ENCODE results near the gene COG7. TPM values are rescaled to one million over a fixed set of nuclear protein-coding genes. Genes with fewer than 3 reads are reported as not detected.
A peak's percentile ranks its signal among the peaks of the same experiment; 100 is the strongest.

COG7 gene
- total RNA-seq, 1 experiment from 2014 or later, result 12.8 TPM

GRCh38 chr16:23362460-23363317 is 90.3 kb downstream of the COG7 start:
- no peak for DNase-seq (ENCODE audit: low read depth)

- DNase-seq (ENCODE audit: low read depth), result peak; percentile 11
These were observed 93.8 kb downstream of the COG7 start for GRCh38 chr16:23359092-23359760.

GRCh38 chr16:23357761-23358290 is 95.2 kb downstream of the COG7 start:
- DNase-seq (ENCODE audit: low read depth), result no peak

GRCh38 chr16:23356941-23357340 is 96.0 kb downstream of the COG7 start:
- DNase-seq (ENCODE audit: low read depth), result no peak

- DNase-seq (ENCODE audit: low read depth), result no peak
These were observed 97.8 kb downstream of the COG7 start for GRCh38 chr16:23355106-23355670.

DNA sequence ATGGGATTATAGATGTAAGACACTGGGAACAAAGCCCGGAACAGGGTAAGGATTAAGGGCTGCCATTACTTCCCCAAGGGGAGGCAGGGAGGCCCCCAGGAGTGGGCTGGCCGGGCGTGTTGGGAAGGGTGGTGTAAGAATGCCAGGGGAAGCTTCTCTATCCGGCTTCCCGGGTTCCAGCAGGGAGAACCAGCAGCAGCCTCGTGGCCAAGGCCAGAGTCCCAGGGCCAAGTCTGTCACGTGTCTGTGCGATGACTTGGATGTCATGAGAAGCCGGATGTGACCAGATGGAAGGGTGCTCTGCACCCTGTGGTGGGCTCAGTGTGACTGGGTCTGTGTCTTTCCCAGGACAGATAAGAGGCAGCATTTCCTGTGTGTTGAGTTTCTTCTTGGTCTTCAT is 98.7 kb downstream of the COG7 start:
- DNase-seq (ENCODE audit: low read depth), result peak; percentile 11

GRCh38 chr16:23353440-23353839 is 99.5 kb downstream of the COG7 start:
- no peak for DNase-seq (ENCODE audit: low read depth)

DNA sequence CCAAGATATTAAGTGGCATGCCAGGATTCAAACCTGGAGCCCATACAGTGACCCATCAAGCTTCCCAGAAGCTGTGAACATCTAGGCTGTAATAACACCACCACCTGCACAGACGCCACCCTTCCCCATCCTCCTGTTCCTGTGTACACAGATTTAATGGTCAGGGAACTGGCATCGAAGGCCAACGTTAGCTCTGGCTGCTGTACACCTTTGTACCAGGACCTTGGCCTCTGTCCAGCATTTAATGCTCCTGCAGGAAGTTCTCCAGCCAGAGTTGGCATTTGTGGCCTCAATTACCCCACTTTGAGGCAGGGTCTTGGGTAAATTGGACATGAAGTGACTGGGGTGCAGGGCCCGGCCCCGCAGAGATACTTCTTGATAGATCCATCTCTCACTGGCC is 101.6 kb downstream of the COG7 start:
- DNase-seq (ENCODE audit: low read depth), result no peak

GRCh38 chr16:23348579-23349469 is 104.2 kb downstream of the COG7 start:
- DNase-seq (ENCODE audit: low read depth), result no peak

DNA sequence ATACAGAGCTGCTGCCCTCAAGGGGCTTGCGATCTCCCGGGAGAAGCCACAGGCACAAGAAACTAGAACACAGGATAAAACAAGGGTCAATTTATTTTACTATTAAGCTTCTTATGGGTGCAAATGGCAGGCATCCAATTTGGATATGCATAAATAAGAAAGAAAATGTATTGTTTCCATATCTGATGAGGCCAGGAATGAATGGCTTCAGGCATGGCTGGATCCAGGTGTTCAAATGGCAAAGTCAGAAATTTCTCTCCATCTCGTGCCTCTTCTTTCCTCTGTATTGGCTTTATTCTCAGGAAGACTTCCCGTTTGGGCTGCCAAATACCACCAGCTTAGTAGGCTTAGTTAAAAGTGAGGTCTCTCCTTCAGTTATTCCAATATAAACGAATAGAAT is 107.8 kb downstream of the COG7 start:
- DNase-seq (ENCODE audit: low read depth), result no peak

DNA sequence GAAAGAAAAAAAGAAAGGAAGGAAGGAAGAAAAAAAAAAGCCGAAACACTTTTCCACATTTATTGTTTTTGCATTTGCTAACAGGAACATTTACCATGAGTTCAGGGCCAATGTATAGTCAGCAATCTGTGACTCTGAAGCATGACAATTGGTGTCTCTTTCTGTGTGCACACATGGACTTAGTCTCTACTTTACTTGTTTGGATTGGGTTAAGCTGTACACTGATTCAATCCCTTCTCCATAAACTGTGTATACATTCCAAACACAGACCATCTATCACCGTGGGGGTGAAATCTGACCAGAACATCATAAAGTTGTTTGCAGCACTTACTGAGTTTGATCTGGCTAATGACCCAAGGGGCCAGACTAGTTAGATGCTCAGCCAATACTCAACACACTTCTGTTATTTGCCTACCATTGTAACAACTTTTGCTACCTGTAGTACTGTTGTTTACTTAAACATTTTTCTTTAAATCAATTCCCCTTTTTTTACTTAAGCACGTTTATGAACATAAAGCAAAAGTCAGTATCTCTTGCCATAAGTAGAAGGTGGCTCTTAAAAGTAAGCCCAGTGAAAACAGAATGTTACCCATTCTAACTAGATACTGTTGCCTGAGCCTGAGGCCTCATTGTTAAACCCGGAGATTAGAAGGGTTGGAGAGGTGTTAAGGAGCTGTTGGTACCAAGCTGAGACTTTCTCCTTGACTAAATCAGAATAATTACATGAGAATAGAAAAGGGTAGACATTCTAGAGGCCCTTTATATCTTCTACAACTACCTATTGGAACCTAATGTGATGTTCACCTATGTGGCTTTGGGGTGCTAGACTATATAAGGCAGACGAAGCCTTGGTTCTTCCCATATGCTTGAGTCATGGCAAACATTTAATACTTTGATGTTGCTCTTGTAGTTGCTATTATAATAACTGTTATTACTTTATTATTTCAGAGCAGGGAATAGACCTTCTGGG is 109.1 kb downstream of the COG7 start:
- no peak for DNase-seq (ENCODE audit: low read depth)

DNA sequence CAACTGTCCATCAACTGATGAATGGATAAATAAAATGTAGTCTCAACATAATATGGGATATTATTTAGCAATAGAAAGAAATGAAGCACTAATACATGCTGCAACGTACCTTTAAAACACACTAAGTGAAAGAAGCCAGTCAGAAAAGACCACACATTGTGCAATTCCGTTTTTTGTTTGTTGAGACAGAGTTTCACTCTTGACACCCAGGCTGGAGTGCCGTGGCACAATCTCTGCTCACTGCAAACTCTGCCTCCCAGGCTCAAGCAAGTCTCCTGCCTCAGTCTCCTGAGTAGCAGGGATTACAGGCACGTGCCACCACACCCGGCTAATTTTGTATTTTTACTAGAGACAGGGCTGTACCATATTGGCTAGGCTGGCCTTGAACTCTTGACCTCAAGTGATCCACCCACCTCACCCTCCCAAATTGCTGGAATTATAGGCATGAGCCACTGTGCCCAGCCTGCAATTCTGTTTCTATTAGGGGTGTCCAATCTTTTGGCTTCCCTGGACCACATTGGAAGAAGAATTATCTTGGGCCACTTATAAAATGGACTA is 110.8 kb downstream of the COG7 start:
- no peak for DNase-seq (ENCODE audit: low read depth)

DNA sequence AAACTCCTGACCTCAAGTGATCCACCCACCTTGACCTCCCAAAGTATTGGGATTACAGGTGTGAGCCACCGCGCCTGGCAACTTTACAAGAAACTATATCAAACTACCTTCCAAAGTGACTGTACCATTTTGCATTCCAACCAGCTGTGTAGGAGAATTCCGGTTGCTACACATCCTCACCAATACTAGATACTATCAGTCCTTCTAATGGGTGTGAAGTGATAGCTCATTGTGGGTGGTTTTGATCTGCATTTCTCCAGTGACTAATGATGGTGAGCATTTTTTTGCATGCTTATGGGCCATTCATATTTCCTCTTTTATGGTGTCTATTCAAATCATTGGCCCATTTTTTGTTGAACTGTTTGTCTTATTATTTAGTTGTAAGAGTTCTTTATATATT is 113.2 kb downstream of the COG7 start:
- no peak for DNase-seq (ENCODE audit: low read depth)

Small RNAs within 50 kb of the gene (small RNA-seq; reads per million reads assigned to genes)
- gene RF00072, result not detected

Other genes starting within 250 kb of the COG7 start
- not detected in 2 replicates for gene SCNN1B, start 150.9 kb downstream of the COG7 start, total RNA-seq (2014; rRNA removed; shearing (Covaris generic))
- 14.0 and 26.6 TPM in 2 replicates for gene GGA2, start 57.3 kb upstream of the COG7 start, total RNA-seq (2014; rRNA removed; shearing (Covaris generic))
- gene EARS2, start 104.2 kb upstream of the COG7 start, total RNA-seq (2014; rRNA removed; shearing (Covaris generic)), result 31.3 and 35.6 TPM in 2 replicates
- 70.8 and 89.2 TPM in 2 replicates for gene UBFD1, start 104.5 kb upstream of the COG7 start, total RNA-seq (2014; rRNA removed; shearing (Covaris generic))
- gene NDUFAB1, start 143.1 kb upstream of the COG7 start, total RNA-seq (2014; rRNA removed; shearing (Covaris generic)), result 340 and 370 TPM in 2 replicates
- 13.9 and 17.9 TPM in 2 replicates for gene PALB2, start 188.1 kb upstream of the COG7 start, total RNA-seq (2014; rRNA removed; shearing (Covaris generic))
- 49.9 and 76.1 TPM in 2 replicates for gene DCTN5, start 188.3 kb upstream of the COG7 start, total RNA-seq (2014; rRNA removed; shearing (Covaris generic))
- gene PLK1, start 225.7 kb upstream of the COG7 start, total RNA-seq (2014; rRNA removed; shearing (Covaris generic)), result 127 and 166 TPM in 2 replicates

Measured in HT1080 (cell line).